ENCODE results near the gene ZNF865. TPM values are rescaled to one million over a fixed set of nuclear protein-coding genes. Genes with fewer than 3 reads are reported as not detected.
"Not testable (repeated sequence)": the region's sequence is repeated elsewhere in the genome, so short reads cannot be mapped to it uniquely, and the experiment has no call there.

The ZNF865 gene
- total RNA-seq, 1 donor from 2014 or later: 8.8 TPM

GRCh38 chr19:55579766-55580621 is 25.5 kb upstream of the ZNF865 start:
- peaks cover 23% of the 10 kb centered on the region for H3K4me1 ChIP-seq
- no peaks in the 10 kb centered on the region for H3K27me3 ChIP-seq
- TF ChIP-seq POLR2A (IDR thresholded peaks at IDR 0.05): no peak
- no peak for TF ChIP-seq POLR2AphosphoS5 (IDR thresholded peaks at IDR 0.05; ENCODE audit: insufficient read depth in 1 of 2, low read depth in 1 of 2)
- no peak for TF ChIP-seq CTCF (IDR thresholded peaks at IDR 0.05)
- H3K36me3 ChIP-seq: peaks cover 0 to 7% of the 10 kb centered on the region in 2 donors
- no peaks in the 10 kb centered on the region for H3K9me3 ChIP-seq
- DNase-seq (ENCODE audit: extremely low spot score in 2 of 2): no peak
- peak overlapping the region; percentile 96 for H3K27ac ChIP-seq
- H3K4me3 ChIP-seq: peak overlapping the region; percentile 96
- intact Hi-C loops (cut with DNase I): no loop called here

GRCh38 chr19:55580628-55581144 is 24.8 kb upstream of the ZNF865 start, which contains the start of gene ZNF579:
ZNF579 (minus strand) TSS chr19:55580848; CDS start chr19:55579639, 1,209 bp downstream.
- Histone ChIP-seq H3K27ac (peak within 1 kb of the TSS; percentile 96), H3K36me3 (peaks cover 0 to 7% of the 10 kb centered on the region in 2 donors), H3K4me1 (peaks cover 27% of the 10 kb centered on the region), H3K27me3 (no peaks in the 10 kb centered on the region), H3K4me3 (peak within 1 kb of the TSS; percentile 96), H3K9me3 (no peaks in the 10 kb centered on the region)
- DNase-seq (ENCODE audit: extremely low spot score in 2 of 2): no peak
- no peak for TF ChIP-seq POLR2A (IDR thresholded peaks at IDR 0.05)
- TF ChIP-seq CTCF (IDR thresholded peaks at IDR 0.05): no peak
- peak; percentile 15 to 48 for TF ChIP-seq POLR2AphosphoS5 (IDR thresholded peaks at IDR 0.05; ENCODE audit: insufficient read depth in 1 of 2, low read depth in 1 of 2)
- intact Hi-C loops (cut with DNase I): no loop called here

- Histone ChIP-seq H3K27me3 (no peaks in the 10 kb centered on the region), H3K27ac (peak overlapping the region; percentile 96), H3K36me3 (peaks cover 0 to 7% of the 10 kb centered on the region in 2 donors), H3K9me3 (no peaks in the 10 kb centered on the region), H3K4me1 (peaks cover 33% of the 10 kb centered on the region), H3K4me3 (peak overlapping the region; percentile 96)
- DNase-seq (ENCODE audit: extremely low spot score in 2 of 2): no peak
- intact Hi-C loops (cut with DNase I): no loop called here
- no peak for TF ChIP-seq POLR2A (IDR thresholded peaks at IDR 0.05)
- TF ChIP-seq CTCF (IDR thresholded peaks at IDR 0.05): no peak
- TF ChIP-seq POLR2AphosphoS5 (IDR thresholded peaks at IDR 0.05; ENCODE audit: insufficient read depth in 1 of 2, low read depth in 1 of 2): no peak
These were observed 24.2 kb upstream of the ZNF865 start for GRCh38 chr19:55581145-55581822.

GRCh38 chr19:55581823-55582223 is 23.6 kb upstream of the ZNF865 start:
- no peak for DNase-seq (ENCODE audit: extremely low spot score in 2 of 2)
- Histone ChIP-seq H3K9me3 (no peaks in the 10 kb centered on the region), H3K27ac (no peak overlapping the region), H3K4me3 (no peak overlapping the region), H3K27me3 (no peaks in the 10 kb centered on the region), H3K4me1 (peaks cover 39% of the 10 kb centered on the region), H3K36me3 (peaks cover 0 to 7% of the 10 kb centered on the region in 2 donors)
- intact Hi-C loops (cut with DNase I): no loop called here
- TF ChIP-seq POLR2AphosphoS5 (IDR thresholded peaks at IDR 0.05; ENCODE audit: insufficient read depth in 1 of 2, low read depth in 1 of 2): no peak
- TF ChIP-seq POLR2A (IDR thresholded peaks at IDR 0.05): no peak
- no peak for TF ChIP-seq CTCF (IDR thresholded peaks at IDR 0.05)

- H3K36me3 ChIP-seq; H3K9me3 ChIP-seq; H3K4me3 ChIP-seq; intact Hi-C loops (cut with DNase I); H3K27me3 ChIP-seq; DNase-seq (ENCODE audit: extremely low spot score in 2 of 2); H3K27ac ChIP-seq: not testable (repeated sequence)
- H3K4me1 ChIP-seq: peaks cover 43% of the 10 kb centered on the region
These were observed 23.2 kb upstream of the ZNF865 start for GRCh38 chr19:55582284-55582683.

- H3K4me3 ChIP-seq; intact Hi-C loops (cut with DNase I); H3K27ac ChIP-seq; H3K36me3 ChIP-seq; DNase-seq (ENCODE audit: extremely low spot score in 2 of 2); H3K9me3 ChIP-seq; H3K27me3 ChIP-seq: not testable (repeated sequence)
- peaks cover 49% of the 10 kb centered on the region for H3K4me1 ChIP-seq
These were observed 21.6 kb upstream of the ZNF865 start for GRCh38 chr19:55583897-55584296.

Data from vagina (tissue), 2 donors.